K562 (cell line): Measurements from ENCODE around the gene GALM. TPM values are rescaled to one million over a fixed set of nuclear protein-coding genes. Genes with fewer than 3 reads are reported as not detected.

Source experiments
- ATAC-seq: fragments of 200-7000 bp; cut with Tn5 transposase; 3 replicates; pipeline ENCODE4 v1.9.1; 2020; ENCODE audit warnings: moderate library complexity
- BruUV-seq: library from RNA; stranded (reverse); fragments of 400-500 nt; replicated peaks from 2 replicates; lab custom pipeline; 2021; lab: Mats Ljungman, UMichigan
- CTCF ChIA-PET: fragments of 300-600 bp; formaldehyde crosslinking; extraction: SDS; loops from one replicate; lab custom pipeline; 2021; ENCODE audit warnings: low intra/inter-chr PET ratio; lab: Yijun Ruan, JAX
- POLR2A ChIA-PET: fragments of 300-600, 350-650 bp; sonication (Branson Sonifier 250); formaldehyde crosslinking; extraction: SDS; loops from one replicate; lab custom pipeline; 2021; ENCODE audit warnings: antibody characterized with exemption, inconsistent platforms; lab: Yijun Ruan, JAX
- DNase-seq, 4 experiments: peaks; one replicate each; pipeline versions ENCODE4 v3.0.0 to v3.0.0-alpha.2; 2011 to 2018; ENCODE audit warnings: low spot score in 3 of 4, mixed read lengths in 3 of 4; ENCODE audit errors: extremely low read depth in 1 of 4
- FAIRE-seq: peaks from 2 replicates; lab custom pipeline; 2011; peaks lifted over from hg19 to GRCh38; lab: Jason Lieb, UNC
- H2AFZ ChIP-seq: 2 replicates; pipeline ENCODE4 v1.6.0; 2011; ENCODE audit warnings: low read depth, low read length, control low read depth, inconsistent platforms
- H3K27ac ChIP-seq: fragments of 200-600 bp; 3 replicates; pipeline ENCODE4 v1.8.0; 2011; ENCODE audit warnings: low read depth, mild to moderate bottlenecking, control low read depth, inconsistent platforms, low read length, moderate library complexity, mixed read lengths; ENCODE audit errors: extremely low read depth
- H3K27me3 ChIP-seq, 2 experiments: fragments of 300-600 bp in 1 of 2; 2 replicates in 1 of 2; 3 replicates in 1 of 2; pipeline versions ENCODE4 v1.6.0 to v1.8.0; 2011; ENCODE audit warnings: inconsistent platforms in 2 of 2, low read length in 2 of 2, mild to moderate bottlenecking in 1 of 2, mixed read lengths in 1 of 2, moderate library complexity in 1 of 2; ENCODE audit not compliant: control insufficient read depth in 2 of 2, insufficient read depth in 2 of 2
- H3K36me3 ChIP-seq: fragments of 300-600 bp; 3 replicates; pipeline ENCODE4 v1.8.0; 2011; ENCODE audit warnings: mild to moderate bottlenecking, low read length, inconsistent platforms; ENCODE audit not compliant: control insufficient read depth, insufficient read depth
- H3K4me1 ChIP-seq, 2 experiments: fragments of 200-600 bp in 1 of 2; replicated peaks in 1 of 2; 2 replicates in 1 of 2; 3 replicates in 1 of 2; pipeline versions ENCODE4 v1.5.1 to v1.8.0; 2011; ENCODE audit warnings: inconsistent platforms in 2 of 2, low read length in 2 of 2, mild to moderate bottlenecking in 1 of 2, mixed read lengths in 1 of 2, moderate library complexity in 1 of 2; ENCODE audit not compliant: control insufficient read depth in 2 of 2, insufficient read depth in 2 of 2
- H3K4me2 ChIP-seq: 2 replicates; pipeline ENCODE4 v1.6.1; 2011; ENCODE audit warnings: low read length, control low read depth, inconsistent platforms, mixed read lengths; ENCODE audit not compliant: insufficient read depth
- H3K4me3 ChIP-seq: fragments of 200-600 bp; sonication (generic), shearing (Covaris generic); 2 replicates; pipeline ENCODE4 v1.5.1; 2016; ENCODE audit warnings: control low read depth, inconsistent platforms
- H3K79me2 ChIP-seq: fragments of 200-600 bp; 3 replicates; pipeline ENCODE4 v1.8.0; 2011; ENCODE audit warnings: low read length, inconsistent platforms; ENCODE audit not compliant: control insufficient read depth, insufficient read depth
- H3K9ac ChIP-seq, 2 experiments: 2 replicates each; pipeline versions ENCODE4 v1.6.0 to v1.6.1; 2011; ENCODE audit warnings: low read depth in 2 of 2, low read length in 2 of 2, control low read depth in 1 of 2, inconsistent platforms in 1 of 2, mild to moderate bottlenecking in 1 of 2, mixed read lengths in 1 of 2; ENCODE audit not compliant: insufficient read depth in 1 of 2
- H3K9me1 ChIP-seq: one replicate; pipeline ENCODE4 v1.6.0; 2011; ENCODE audit warnings: inconsistent platforms, mild to moderate bottlenecking, low read length, moderate library complexity; ENCODE audit not compliant: control insufficient read depth, insufficient read depth
- H3K9me3 ChIP-seq: replicated peaks from 2 replicates; pipeline ENCODE4 v1.5.1; 2011; ENCODE audit warnings: low read depth, low read length, inconsistent platforms; ENCODE audit not compliant: control insufficient read depth, insufficient read depth
- H4K20me1 ChIP-seq: replicated peaks from 2 replicates; pipeline ENCODE4 v1.6.1; 2011; ENCODE audit warnings: low read length, inconsistent platforms, mixed read lengths; ENCODE audit not compliant: control insufficient read depth, insufficient read depth
- BDP1 ChIP-seq: IDR thresholded peaks from 3 replicates; pipeline ENCODE4 v1.6.1; 2011; ENCODE audit not compliant: insufficient read length, insufficient read depth
- CEBPG ChIP-seq, 3 experiments: fragments of 200-800 bp in 1 of 3; sonication (Bioruptor generic) in 1 of 3; sonication (generic) in 1 of 3; formaldehyde crosslinking in 1 of 3; IDR thresholded peaks in 2 of 3; conservative IDR thresholded peaks in 1 of 3; 2 replicates each; pipeline versions ENCODE4 v1.6.1 to v1.8.0; 2016 to 2022; ENCODE audit warnings: missing compliant biosample characterization in 2 of 3, missing genetic modification characterization in 2 of 3, mild to moderate bottlenecking in 1 of 3, missing genetic modification reagents in 1 of 3
- CTCF ChIP-seq, 3 experiments: IDR thresholded peaks in 2 of 3; conservative IDR thresholded peaks in 1 of 3; 2 replicates each; pipeline ENCODE4 v1.5.1; 2011 to 2012; ENCODE audit warnings: low read length in 3 of 3, mild to moderate bottlenecking in 3 of 3, control low read depth in 2 of 3, improper control_type of control experiment in 1 of 3, inconsistent platforms in 1 of 3, low read depth in 1 of 3, mixed read lengths in 1 of 3, moderate library complexity in 1 of 3; ENCODE audit not compliant: insufficient read depth in 2 of 3
- DDX20 ChIP-seq: fragments of 450-650 bp; IDR thresholded peaks from 2 replicates; pipeline ENCODE4 v1.6.1; 2016; ENCODE audit warnings: missing genetic modification characterization, low read depth, mild to moderate bottlenecking, missing compliant biosample characterization, moderate library complexity
- KLF1 ChIP-seq: fragments of 450-650 bp; IDR thresholded peaks from 2 replicates; pipeline ENCODE4 v1.6.1; 2016; ENCODE audit warnings: missing genetic modification characterization, missing compliant biosample characterization
- NR1H2 ChIP-seq: sonication (generic); formaldehyde crosslinking; IDR thresholded peaks from 2 replicates; pipeline ENCODE4 v1.4.0; 2020; ENCODE audit warnings: mild to moderate bottlenecking, missing genetic modification reagents
- PHB2 ChIP-seq: fragments of 450-650 bp; IDR thresholded peaks from 2 replicates; pipeline ENCODE4 v1.6.1; 2017; ENCODE audit warnings: low read depth
- POLR2H ChIP-seq: IDR thresholded peaks from 2 replicates; pipeline ENCODE4 v1.6.1; 2016; ENCODE audit warnings: missing genetic modification characterization, low read depth, mild to moderate bottlenecking, control low read depth, missing compliant biosample characterization, moderate library complexity
- PRDM10 ChIP-seq: fragments of 450-650 bp; IDR thresholded peaks from 2 replicates; pipeline ENCODE4 v1.6.1; 2018; ENCODE audit not compliant: partially characterized antibody
- RBM14 ChIP-seq: fragments of 200-400 bp; formaldehyde crosslinking; IDR thresholded peaks from 2 replicates; pipeline ENCODE4 v1.6.1; 2018; ENCODE audit warnings: low read depth, mild to moderate bottlenecking, low read length, moderate library complexity, borderline replicate concordance; ENCODE audit not compliant: insufficient read depth
- RBM15 ChIP-seq: fragments of 200-400 bp; formaldehyde crosslinking; IDR thresholded peaks from 2 replicates; pipeline ENCODE4 v1.6.1; 2018; ENCODE audit warnings: mild to moderate bottlenecking, low read length, moderate library complexity; ENCODE audit not compliant: insufficient read depth
- XRCC5 ChIP-seq: fragments of 200-400 bp; formaldehyde crosslinking; IDR thresholded peaks from 2 replicates; pipeline ENCODE4 v1.6.1; 2017; ENCODE audit warnings: low read depth, mild to moderate bottlenecking, low read length
- ZNF311 ChIP-seq: fragments of 250-450 bp; sonication (Bioruptor Pico); IDR thresholded peaks from 2 replicates; pipeline ENCODE4 v1.4.0; 2020; ENCODE audit warnings: mild to moderate bottlenecking, moderate library complexity
- WGBS: fragments of 100-300 bp; shearing (Covaris generic); methylation state at CpG from one replicate; pipeline ENCODE4 v1.1.6; 2016; ENCODE audit warnings: low coverage, mixed read lengths; ENCODE audit not compliant: insufficient coverage; ENCODE audit errors: missing lambda C conversion rate; 5-methylcytosine and 5-hydroxymethylcytosine counted together
- in situ Hi-C: fragments of 300-500 bp; cut with MboI; formaldehyde crosslinking; loops from 4 replicates; pipeline ENCODE4 v1.15.0; 2018; ENCODE audit warnings: inconsistent platforms, mixed read lengths
- intact Hi-C: fragments of 100-400 bp; cut with micrococcal nuclease; formaldehyde crosslinking; loops from 2 replicates; pipeline ENCODE4 v1.14.2; 2022
- polyA plus RNA-seq, 8 experiments: library from polyadenylated mRNA; depleted of rRNA in 4 of 8; stranded (reverse) in 5 of 8; unstranded in 3 of 8; fragments of >200 nt; fragmentation: Nextera tagmentation in 2 of 8; fragmentation: Illumina TruSeq in 1 of 8; extraction: Ambion mirVana in 2 of 8; extraction: Trizol in 1 of 8; gene quantifications; 2 replicates each; pipeline versions ENCODE4 v1.2.1 to v1.2.3, GENCODE V29; 2011 to 2014; ENCODE audit warnings: inconsistent platforms in 1 of 8, missing spikeins in 1 of 8
- total RNA-seq, 7 experiments: library from RNA; depleted of rRNA in 6 of 7; stranded (reverse); fragments of >200 nt in 6 of 7; fragmentation: Illumina TruSeq in 2 of 7; extraction: Trizol in 2 of 7; gene quantifications; 2 replicates each; pipeline versions ENCODE4 v1.2.1 to v1.2.3, GENCODE V29; 2011 to 2021; ENCODE audit warnings: low replicate concordance in 1 of 7
- TF ChIP-seq, protein P1 (sequence below): fragments of 450-650 bp; IDR thresholded peaks from 2 replicates; pipeline ENCODE4 v1.6.1; 2017; ENCODE audit warnings: antibody characterized with exemption

The GALM gene
- total and polyA plus RNA-seq, 9 of the 15 experiments (the other 6 are each of a cell fraction or from before 2014, with no cell fraction given) = 22.1 to 51.7 (median 27.9) TPM

- peak overlapping the region; percentile 75; the same call in 1 of the 2 replicates for H2AFZ ChIP-seq
- DNase-seq (no peak), ATAC-seq (no peak), FAIRE-seq (no peak)
- H3K9me1 ChIP-seq = no peaks in the 10 kb centered on the region
- intact Hi-C loops (no loop called here), in situ Hi-C loops (no loop called here)
- no peak overlapping the region for H3K4me2 ChIP-seq
- ChIA-PET POLR2A (interaction anchor here (0.6 kb wide), 1 partner anchor 19 kb away, joined by 3 read pairs; no protein-coding TSS in a partner anchor), CTCF (no interaction called here)
- H3K4me1 ChIP-seq = peaks cover 36 to 59% of the 10 kb centered on the region in 2 experiments
- no peaks in the 10 kb centered on the region for H4K20me1 ChIP-seq
- no peaks in the 10 kb centered on the region for H3K79me2 ChIP-seq
- WGBS = 84% methylated on average over 11 of the region's 12 CpGs
- no peak for TF ChIP-seq XRCC5
- no peak for TF ChIP-seq RBM14
- TF ChIP-seq RBM15 = no peak
- peak; percentile 39; the same call in 1 of the 2 replicates for TF ChIP-seq CEBPG (CRISPR knock-in tag; IDR thresholded peaks at IDR 0.05)
- TF ChIP-seq CEBPG (tag; conservative IDR thresholded peaks at IDR 0.05 in 1 of 2, IDR thresholded peaks at IDR 0.05 in 1 of 2) = no peak
- TF ChIP-seq PRDM10 = peak; percentile 93
- TF ChIP-seq ZNF311 (CRISPR knock-in tag) = 0 out of 2 replicates have a peak, but pooled peaks have one; percentile 30
- TF ChIP-seq, protein P1, sequence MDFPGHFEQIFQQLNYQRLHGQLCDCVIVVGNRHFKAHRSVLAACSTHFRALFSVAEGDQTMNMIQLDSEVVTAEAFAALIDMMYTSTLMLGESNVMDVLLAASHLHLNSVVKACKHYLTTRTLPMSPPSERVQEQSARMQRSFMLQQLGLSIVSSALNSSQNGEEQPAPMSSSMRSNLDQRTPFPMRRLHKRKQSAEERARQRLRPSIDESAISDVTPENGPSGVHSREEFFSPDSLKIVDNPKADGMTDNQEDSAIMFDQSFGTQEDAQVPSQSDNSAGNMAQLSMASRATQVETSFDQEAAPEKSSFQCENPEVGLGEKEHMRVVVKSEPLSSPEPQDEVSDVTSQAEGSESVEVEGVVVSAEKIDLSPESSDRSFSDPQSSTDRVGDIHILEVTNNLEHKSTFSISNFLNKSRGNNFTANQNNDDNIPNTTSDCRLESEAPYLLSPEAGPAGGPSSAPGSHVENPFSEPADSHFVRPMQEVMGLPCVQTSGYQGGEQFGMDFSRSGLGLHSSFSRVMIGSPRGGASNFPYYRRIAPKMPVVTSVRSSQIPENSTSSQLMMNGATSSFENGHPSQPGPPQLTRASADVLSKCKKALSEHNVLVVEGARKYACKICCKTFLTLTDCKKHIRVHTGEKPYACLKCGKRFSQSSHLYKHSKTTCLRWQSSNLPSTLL = no peak
- TF ChIP-seq POLR2H (tag) = no peak
- TF ChIP-seq KLF1 (tag) = no peak
- no peak for TF ChIP-seq NR1H2 (CRISPR knock-in tag)
- TF ChIP-seq DDX20 (tag) = no peak
- TF ChIP-seq BDP1 = no peak
- no peak for TF ChIP-seq CTCF (IDR thresholded peaks at IDR 0.05 in 2 of 3, conservative IDR thresholded peaks at IDR 0.05 in 1 of 3; ENCODE audit: insufficient read depth in 2 of 3, low read depth in 1 of 3, low read length in 3 of 3)
- TF ChIP-seq PHB2 = no peak
- H3K9ac ChIP-seq = no peak overlapping the region; a peak in 1 of 4 replicates
- no peak overlapping the region for H3K4me3 ChIP-seq
- no TSS peak for BruUV-seq
- H3K27me3 ChIP-seq = no peaks in the 10 kb centered on the region
- H3K27ac ChIP-seq = no peak overlapping the region
- H3K9me3 ChIP-seq = peaks cover 2% of the 10 kb centered on the region; the same call in 1 of the 2 replicates
- H3K36me3 ChIP-seq = no peaks in the 10 kb centered on the region
These were observed 16.7 kb upstream of the GALM start for GRCh38 chr2:38649176-38649728.
